ENCODE data around the gene PDE6D.
A peak's percentile ranks its signal among the peaks of the same experiment; 100 is the strongest.

The PDE6D gene

DNA sequence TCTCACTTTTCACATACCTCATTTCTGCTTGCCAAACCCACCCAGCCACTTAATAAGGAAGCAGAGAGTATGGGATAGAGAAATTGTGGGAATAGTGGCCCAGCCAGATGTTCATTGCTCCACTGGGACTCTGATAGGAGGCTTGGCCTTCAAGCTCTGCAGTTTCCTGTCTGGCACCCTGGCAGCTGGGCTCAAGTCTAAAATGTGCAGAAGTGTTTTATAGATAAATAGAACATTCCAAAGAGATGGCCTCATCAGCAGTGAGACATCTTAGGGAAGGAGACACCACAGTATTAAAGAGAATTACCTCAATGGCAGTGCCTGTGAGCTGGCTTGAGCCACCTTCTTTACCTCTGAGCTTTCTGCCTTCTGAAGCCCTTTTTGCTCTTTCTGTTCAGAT lies 29.8 kb upstream of the PDE6D start:
- no peaks in the 10 kb centered on the region for H3K9me3 ChIP-seq
- TF ChIP-seq, protein P1, sequence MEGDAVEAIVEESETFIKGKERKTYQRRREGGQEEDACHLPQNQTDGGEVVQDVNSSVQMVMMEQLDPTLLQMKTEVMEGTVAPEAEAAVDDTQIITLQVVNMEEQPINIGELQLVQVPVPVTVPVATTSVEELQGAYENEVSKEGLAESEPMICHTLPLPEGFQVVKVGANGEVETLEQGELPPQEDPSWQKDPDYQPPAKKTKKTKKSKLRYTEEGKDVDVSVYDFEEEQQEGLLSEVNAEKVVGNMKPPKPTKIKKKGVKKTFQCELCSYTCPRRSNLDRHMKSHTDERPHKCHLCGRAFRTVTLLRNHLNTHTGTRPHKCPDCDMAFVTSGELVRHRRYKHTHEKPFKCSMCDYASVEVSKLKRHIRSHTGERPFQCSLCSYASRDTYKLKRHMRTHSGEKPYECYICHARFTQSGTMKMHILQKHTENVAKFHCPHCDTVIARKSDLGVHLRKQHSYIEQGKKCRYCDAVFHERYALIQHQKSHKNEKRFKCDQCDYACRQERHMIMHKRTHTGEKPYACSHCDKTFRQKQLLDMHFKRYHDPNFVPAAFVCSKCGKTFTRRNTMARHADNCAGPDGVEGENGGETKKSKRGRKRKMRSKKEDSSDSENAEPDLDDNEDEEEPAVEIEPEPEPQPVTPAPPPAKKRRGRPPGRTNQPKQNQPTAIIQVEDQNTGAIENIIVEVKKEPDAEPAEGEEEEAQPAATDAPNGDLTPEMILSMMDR (IDR thresholded peaks at IDR 0.05) = no peak
- no peak overlapping the region for H3K27ac ChIP-seq
- no peaks in the 10 kb centered on the region for H3K4me1 ChIP-seq (ENCODE audit: control insufficient read depth in 1 of 2, insufficient read depth in 1 of 2, low read depth in 1 of 2, low read length in 1 of 2)
- no peak overlapping the region for H3K4me3 ChIP-seq (ENCODE audit: low read depth in 1 of 2, low read length in 1 of 2)
- peaks cover 46% of the 10 kb centered on the region for H3K36me3 ChIP-seq
- H3K27me3 ChIP-seq = no peaks in the 10 kb centered on the region

DNA sequence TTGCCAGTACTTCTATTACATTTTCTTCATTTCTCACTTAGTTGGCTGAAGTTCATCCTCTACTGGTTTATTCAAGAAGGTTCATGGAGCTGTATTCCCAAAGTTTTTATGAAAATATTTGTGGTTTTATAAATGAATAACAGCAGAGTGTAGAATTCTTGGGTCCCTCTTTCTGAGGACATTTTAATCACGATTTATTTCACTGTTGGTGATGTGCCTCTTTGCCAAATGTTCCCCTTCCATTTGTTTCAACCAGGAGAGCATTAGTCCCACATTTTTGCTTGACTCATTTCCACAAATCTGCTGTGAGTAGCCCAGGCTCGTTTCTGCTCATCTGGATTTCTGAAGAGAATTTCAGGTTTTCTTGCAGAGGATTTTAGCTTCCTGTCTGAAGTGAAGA lies 25.9 kb upstream of the PDE6D start:
- Histone ChIP-seq H3K4me1 (ENCODE audit: control insufficient read depth in 1 of 2, insufficient read depth in 1 of 2, low read depth in 1 of 2, low read length in 1 of 2) (no peaks in the 10 kb centered on the region), H3K9me3 (no peaks in the 10 kb centered on the region), H3K36me3 (peaks cover 66% of the 10 kb centered on the region), H3K27me3 (no peaks in the 10 kb centered on the region), H3K4me3 (ENCODE audit: low read depth in 1 of 2, low read length in 1 of 2) (no peak overlapping the region), H3K27ac (no peak overlapping the region)
- TF ChIP-seq, protein P1 (IDR thresholded peaks at IDR 0.05) = no peak

DNA sequence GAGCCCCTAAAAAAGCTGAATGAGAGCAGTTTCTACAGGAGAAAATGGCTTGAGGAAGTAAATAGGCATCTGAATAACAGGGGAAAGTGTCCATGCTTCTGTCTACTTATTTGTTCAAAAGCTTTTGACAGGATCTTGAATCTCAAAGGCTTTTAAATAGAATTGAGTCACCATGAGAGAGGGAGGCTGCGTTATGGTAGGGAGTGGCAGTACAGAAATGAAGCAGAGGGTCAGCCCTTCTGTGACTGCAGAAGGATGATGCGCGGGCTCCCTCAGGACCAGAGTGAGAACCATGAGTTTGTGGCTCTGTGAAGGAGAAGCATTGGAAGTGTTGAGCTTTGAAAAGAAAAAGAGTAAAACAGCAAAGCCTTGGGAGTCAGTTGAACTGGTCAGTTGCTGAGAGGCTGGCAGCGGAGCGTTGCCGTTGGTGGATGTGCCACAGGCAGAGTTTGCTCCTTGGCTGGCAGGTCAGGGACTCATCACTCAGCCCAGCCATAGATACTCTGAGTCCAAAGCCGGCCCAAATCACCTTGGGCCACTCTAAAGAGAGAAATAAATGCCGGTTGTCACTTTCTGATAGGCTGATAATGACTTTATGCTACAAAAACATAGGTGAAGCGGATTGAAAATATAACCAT lies 22.5 kb upstream of the PDE6D start:
- Histone ChIP-seq H3K36me3 (peaks cover 72% of the 10 kb centered on the region), H3K4me1 (ENCODE audit: control insufficient read depth in 1 of 2, insufficient read depth in 1 of 2, low read depth in 1 of 2, low read length in 1 of 2) (no peaks in the 10 kb centered on the region), H3K4me3 (ENCODE audit: low read depth in 1 of 2, low read length in 1 of 2) (no peak overlapping the region), H3K9me3 (no peaks in the 10 kb centered on the region), H3K27me3 (no peaks in the 10 kb centered on the region), H3K27ac (no peak overlapping the region)
- TF ChIP-seq, protein P1 (IDR thresholded peaks at IDR 0.05) = no peak

DNA sequence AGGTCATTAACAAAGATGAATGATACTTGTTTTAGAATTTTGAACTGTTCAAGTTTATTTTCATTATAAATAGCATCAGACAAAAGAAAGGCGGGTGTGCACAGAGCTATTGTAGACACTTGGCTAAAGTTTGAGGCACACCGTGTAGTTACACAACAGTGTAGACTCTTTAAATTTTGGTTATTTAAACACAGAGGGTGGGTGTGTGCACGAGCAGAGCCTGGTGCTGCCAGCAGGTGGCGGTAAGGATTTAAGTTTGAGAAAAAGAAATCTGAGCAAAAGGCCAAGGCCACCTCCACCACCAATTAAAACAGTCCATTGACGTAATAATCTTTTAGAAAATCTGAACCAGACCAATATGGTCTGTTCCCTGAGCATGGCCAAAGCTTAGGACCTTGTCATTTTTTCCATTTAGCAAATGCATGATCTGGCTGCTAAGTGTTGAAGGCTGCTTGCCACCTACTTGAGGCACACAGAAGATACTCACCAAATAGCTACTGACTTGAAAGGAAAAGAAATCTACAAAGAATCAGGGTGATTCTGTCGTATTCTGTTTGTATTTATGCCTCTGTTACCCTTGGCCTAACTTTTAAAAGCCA lies 19.5 kb upstream of the PDE6D start:
- TF ChIP-seq, protein P1 (IDR thresholded peaks at IDR 0.05) = peak; percentile 47
- H3K27me3 ChIP-seq = no peaks in the 10 kb centered on the region
- H3K4me3 ChIP-seq (ENCODE audit: low read depth in 1 of 2, low read length in 1 of 2) = no peak overlapping the region
- H3K36me3 ChIP-seq = peaks cover 72% of the 10 kb centered on the region
- H3K9me3 ChIP-seq = no peaks in the 10 kb centered on the region
- no peak overlapping the region for H3K27ac ChIP-seq
- no peaks in the 10 kb centered on the region for H3K4me1 ChIP-seq (ENCODE audit: control insufficient read depth in 1 of 2, insufficient read depth in 1 of 2, low read depth in 1 of 2, low read length in 1 of 2)

DNA sequence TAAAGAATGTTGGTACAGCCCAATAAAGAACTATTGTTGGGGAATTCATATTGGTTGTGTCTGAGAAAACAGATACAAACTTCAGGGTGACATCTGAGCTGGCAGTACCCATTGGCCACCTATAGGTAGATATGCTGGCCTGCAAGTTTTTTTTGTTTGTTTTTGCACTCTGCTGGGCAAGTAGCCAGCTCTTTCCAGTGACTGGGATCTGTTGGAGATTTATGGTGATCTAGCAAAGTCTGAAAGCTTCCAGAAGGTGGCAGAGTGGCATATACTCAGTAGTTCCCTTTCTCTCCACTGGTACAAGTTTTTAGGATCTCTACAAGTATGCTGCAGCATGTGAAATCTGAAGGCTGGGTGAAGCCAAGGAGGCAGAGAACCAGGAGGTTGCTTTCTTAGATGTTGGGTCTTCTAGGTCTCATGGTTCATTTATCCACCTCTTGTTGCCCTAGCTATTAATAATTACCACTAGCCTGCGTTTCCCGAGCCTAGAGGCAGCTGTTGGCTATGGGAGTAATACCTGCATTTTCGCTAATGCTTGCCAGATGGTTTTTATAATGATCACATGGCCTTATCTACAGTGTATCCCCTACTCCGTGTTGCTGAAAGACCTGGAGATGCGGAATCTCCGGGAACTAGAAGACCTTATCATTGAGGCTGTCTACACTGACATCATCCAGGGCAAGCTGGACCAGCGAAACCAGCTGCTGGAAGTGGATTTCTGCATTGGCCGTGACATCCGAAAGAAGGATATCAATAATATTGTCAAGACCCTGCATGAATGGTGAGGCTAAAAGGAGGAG lies 14.6 kb upstream of the PDE6D start:
- TF ChIP-seq, protein P1 (IDR thresholded peaks at IDR 0.05) = no peak
- Histone ChIP-seq H3K27ac (no peak overlapping the region), H3K4me1 (ENCODE audit: control insufficient read depth in 1 of 2, insufficient read depth in 1 of 2, low read depth in 1 of 2, low read length in 1 of 2) (no peaks in the 10 kb centered on the region), H3K27me3 (no peaks in the 10 kb centered on the region), H3K4me3 (ENCODE audit: low read depth in 1 of 2, low read length in 1 of 2) (no peak overlapping the region), H3K9me3 (no peaks in the 10 kb centered on the region), H3K36me3 (peaks cover 74% of the 10 kb centered on the region)

All from neutrophil (primary cell).